Measurements from ENCODE around the gene OXTR.
"Not testable (repeated sequence)": the region's sequence is repeated elsewhere in the genome, so short reads cannot be mapped to it uniquely, and the experiment has no call there.

The OXTR gene

GRCh38 chr3:8743021-8743601 lies 26.3 kb downstream of the OXTR start:
- no peak for DNase-seq (ENCODE audit: low read depth in 1 of 2, low spot score in 1 of 2)

- DNase-seq (ENCODE audit: low read depth in 1 of 2, low spot score in 1 of 2): no peak
Observed at GRCh38 chr3:8741581-8742261, 27.7 kb downstream of the OXTR start.

- DNase-seq (ENCODE audit: low read depth in 1 of 2, low spot score in 1 of 2): no peak
Observed at GRCh38 chr3:8739757-8740504, 29.5 kb downstream of the OXTR start.

- no peak for DNase-seq (ENCODE audit: low read depth in 1 of 2, low spot score in 1 of 2)
Observed at GRCh38 chr3:8738639-8739038, 30.8 kb downstream of the OXTR start.

GRCh38 chr3:8737823-8738222 lies 31.6 kb downstream of the OXTR start:
- no peak for DNase-seq (ENCODE audit: low read depth in 1 of 2, low spot score in 1 of 2)

GRCh38 chr3:8737301-8737700 lies 32.1 kb downstream of the OXTR start:
- no peak for DNase-seq (ENCODE audit: low read depth in 1 of 2, low spot score in 1 of 2)

GRCh38 chr3:8736436-8736835 lies 33.0 kb downstream of the OXTR start:
- DNase-seq (ENCODE audit: low read depth in 1 of 2, low spot score in 1 of 2): no peak

GRCh38 chr3:8734908-8735307 lies 34.5 kb downstream of the OXTR start:
- no peak for DNase-seq (ENCODE audit: low read depth in 1 of 2, low spot score in 1 of 2)

- DNase-seq (ENCODE audit: low read depth in 1 of 2, low spot score in 1 of 2): no peak
Observed at GRCh38 chr3:8734137-8734878, 35.1 kb downstream of the OXTR start.

GRCh38 chr3:8733332-8734094 lies 35.9 kb downstream of the OXTR start, which contains the start of gene CAV3:
TSS of gene CAV3 (plus strand) at chr3:8733802. CDS start at chr3:8733877, 75 bp downstream.
- no peak for DNase-seq (ENCODE audit: low read depth in 1 of 2, low spot score in 1 of 2)

GRCh38 chr3:8732413-8732812 lies 37.0 kb downstream of the OXTR start:
- DNase-seq (ENCODE audit: low read depth in 1 of 2, low spot score in 1 of 2): no peak

- DNase-seq (ENCODE audit: low read depth in 1 of 2, low spot score in 1 of 2): no peak
Observed at GRCh38 chr3:8730656-8731055, 38.8 kb downstream of the OXTR start.

GRCh38 chr3:8729479-8729878 lies 39.9 kb downstream of the OXTR start:
- no peak for DNase-seq (ENCODE audit: low read depth in 1 of 2, low spot score in 1 of 2)

- no peak for DNase-seq (ENCODE audit: low read depth in 1 of 2, low spot score in 1 of 2)
Observed at GRCh38 chr3:8727605-8728512, 41.6 kb downstream of the OXTR start.

- no peak for DNase-seq (ENCODE audit: low read depth in 1 of 2, low spot score in 1 of 2)
Observed at GRCh38 chr3:8724108-8724752, 45.2 kb downstream of the OXTR start.

GRCh38 chr3:8723612-8724011 lies 45.8 kb downstream of the OXTR start:
- DNase-seq (ENCODE audit: low read depth in 1 of 2, low spot score in 1 of 2): no peak

- no peak for DNase-seq (ENCODE audit: low read depth in 1 of 2, low spot score in 1 of 2)
Observed at GRCh38 chr3:8722808-8723207, 46.6 kb downstream of the OXTR start.

- DNase-seq (ENCODE audit: low read depth in 1 of 2, low spot score in 1 of 2): not testable (repeated sequence)
Observed at GRCh38 chr3:8715757-8716156, 53.7 kb downstream of the OXTR start.
